ENCODE data around the gene GRK3.

DNA sequence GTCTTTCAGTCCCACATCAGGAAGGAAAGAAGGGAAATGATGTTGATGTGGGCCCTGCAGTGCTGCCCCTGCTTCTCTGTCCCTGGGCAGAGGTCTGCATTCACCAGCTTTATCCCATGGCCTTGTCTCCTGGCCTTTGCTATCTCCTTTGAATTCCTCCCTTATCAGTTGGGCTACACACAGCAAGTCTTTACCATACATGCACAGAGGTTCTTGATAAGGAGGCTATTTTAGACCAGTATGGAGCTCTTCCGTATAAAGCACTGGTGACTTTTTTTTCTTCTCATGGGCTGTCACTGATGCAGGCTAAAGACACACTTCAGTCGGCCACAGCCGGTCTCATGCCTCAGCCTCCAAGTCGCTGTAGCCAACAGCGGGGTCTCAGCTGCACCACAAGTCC is 197.7 kb downstream of the GRK3 start:
- TF ChIP-seq CBX5 (IDR thresholded peaks at IDR 0.05; ENCODE audit: low read depth), result no peak
- TF ChIP-seq POLR2A (IDR thresholded peaks at IDR 0.05; ENCODE audit: low read depth, low read length), result no peak
- TF ChIP-seq HDAC6 (IDR thresholded peaks at IDR 0.05; ENCODE audit: unreplicated experiment), result no peak
- TF ChIP-seq FOXK2 (IDR thresholded peaks at IDR 0.05), result no peak
- TF ChIP-seq CTCF (IDR thresholded peaks at IDR 0.05 in 2 of 3, conservative IDR thresholded peaks at IDR 0.05 in 1 of 3; ENCODE audit: control insufficient read depth in 2 of 3, extremely low read depth in 1 of 3, insufficient read depth in 1 of 3, low read depth in 3 of 3, low read length in 3 of 3), result no peak
- no peak for TF ChIP-seq CBX3 (IDR thresholded peaks at IDR 0.05; ENCODE audit: borderline replicate concordance, low read depth)
- TF ChIP-seq CBFB (IDR thresholded peaks at IDR 0.05; ENCODE audit: low read depth), result no peak
- no peak for TF ChIP-seq CREB1 (IDR thresholded peaks at IDR 0.05; ENCODE audit: low read depth)
- TF ChIP-seq EZH2 (IDR thresholded peaks at IDR 0.05; ENCODE audit: borderline replicate concordance, control insufficient read depth, low read depth, low read length), result no peak
- no peak for TF ChIP-seq SUZ12 (IDR thresholded peaks at IDR 0.05; ENCODE audit: unreplicated experiment)
- no peak for TF ChIP-seq MXI1 (IDR thresholded peaks at IDR 0.05; ENCODE audit: low read depth, low read length)
- TF ChIP-seq, protein P1, sequence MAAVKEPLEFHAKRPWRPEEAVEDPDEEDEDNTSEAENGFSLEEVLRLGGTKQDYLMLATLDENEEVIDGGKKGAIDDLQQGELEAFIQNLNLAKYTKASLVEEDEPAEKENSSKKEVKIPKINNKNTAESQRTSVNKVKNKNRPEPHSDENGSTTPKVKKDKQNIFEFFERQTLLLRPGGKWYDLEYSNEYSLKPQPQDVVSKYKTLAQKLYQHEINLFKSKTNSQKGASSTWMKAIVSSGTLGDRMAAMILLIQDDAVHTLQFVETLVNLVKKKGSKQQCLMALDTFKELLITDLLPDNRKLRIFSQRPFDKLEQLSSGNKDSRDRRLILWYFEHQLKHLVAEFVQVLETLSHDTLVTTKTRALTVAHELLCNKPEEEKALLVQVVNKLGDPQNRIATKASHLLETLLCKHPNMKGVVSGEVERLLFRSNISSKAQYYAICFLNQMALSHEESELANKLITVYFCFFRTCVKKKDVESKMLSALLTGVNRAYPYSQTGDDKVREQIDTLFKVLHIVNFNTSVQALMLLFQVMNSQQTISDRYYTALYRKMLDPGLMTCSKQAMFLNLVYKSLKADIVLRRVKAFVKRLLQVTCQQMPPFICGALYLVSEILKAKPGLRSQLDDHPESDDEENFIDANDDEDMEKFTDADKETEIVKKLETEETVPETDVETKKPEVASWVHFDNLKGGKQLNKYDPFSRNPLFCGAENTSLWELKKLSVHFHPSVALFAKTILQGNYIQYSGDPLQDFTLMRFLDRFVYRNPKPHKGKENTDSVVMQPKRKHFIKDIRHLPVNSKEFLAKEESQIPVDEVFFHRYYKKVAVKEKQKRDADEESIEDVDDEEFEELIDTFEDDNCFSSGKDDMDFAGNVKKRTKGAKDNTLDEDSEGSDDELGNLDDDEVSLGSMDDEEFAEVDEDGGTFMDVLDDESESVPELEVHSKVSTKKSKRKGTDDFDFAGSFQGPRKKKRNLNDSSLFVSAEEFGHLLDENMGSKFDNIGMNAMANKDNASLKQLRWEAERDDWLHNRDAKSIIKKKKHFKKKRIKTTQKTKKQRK (IDR thresholded peaks at IDR 0.05; ENCODE audit: low read depth, low read length), result no peak
- TF ChIP-seq, protein P2, sequence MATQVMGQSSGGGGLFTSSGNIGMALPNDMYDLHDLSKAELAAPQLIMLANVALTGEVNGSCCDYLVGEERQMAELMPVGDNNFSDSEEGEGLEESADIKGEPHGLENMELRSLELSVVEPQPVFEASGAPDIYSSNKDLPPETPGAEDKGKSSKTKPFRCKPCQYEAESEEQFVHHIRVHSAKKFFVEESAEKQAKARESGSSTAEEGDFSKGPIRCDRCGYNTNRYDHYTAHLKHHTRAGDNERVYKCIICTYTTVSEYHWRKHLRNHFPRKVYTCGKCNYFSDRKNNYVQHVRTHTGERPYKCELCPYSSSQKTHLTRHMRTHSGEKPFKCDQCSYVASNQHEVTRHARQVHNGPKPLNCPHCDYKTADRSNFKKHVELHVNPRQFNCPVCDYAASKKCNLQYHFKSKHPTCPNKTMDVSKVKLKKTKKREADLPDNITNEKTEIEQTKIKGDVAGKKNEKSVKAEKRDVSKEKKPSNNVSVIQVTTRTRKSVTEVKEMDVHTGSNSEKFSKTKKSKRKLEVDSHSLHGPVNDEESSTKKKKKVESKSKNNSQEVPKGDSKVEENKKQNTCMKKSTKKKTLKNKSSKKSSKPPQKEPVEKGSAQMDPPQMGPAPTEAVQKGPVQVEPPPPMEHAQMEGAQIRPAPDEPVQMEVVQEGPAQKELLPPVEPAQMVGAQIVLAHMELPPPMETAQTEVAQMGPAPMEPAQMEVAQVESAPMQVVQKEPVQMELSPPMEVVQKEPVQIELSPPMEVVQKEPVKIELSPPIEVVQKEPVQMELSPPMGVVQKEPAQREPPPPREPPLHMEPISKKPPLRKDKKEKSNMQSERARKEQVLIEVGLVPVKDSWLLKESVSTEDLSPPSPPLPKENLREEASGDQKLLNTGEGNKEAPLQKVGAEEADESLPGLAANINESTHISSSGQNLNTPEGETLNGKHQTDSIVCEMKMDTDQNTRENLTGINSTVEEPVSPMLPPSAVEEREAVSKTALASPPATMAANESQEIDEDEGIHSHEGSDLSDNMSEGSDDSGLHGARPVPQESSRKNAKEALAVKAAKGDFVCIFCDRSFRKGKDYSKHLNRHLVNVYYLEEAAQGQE (IDR thresholded peaks at IDR 0.05; ENCODE audit: low read depth, low read length), result no peak

Data from GM12878 (cell line).